Duodenal mucosa (tissue), 2 donors: Measurements from ENCODE around the gene HNF1B.
"Not testable (repeated sequence)": the region's sequence is repeated elsewhere in the genome, so short reads cannot be mapped to it uniquely, and the experiment has no call there.

ENCODE experiments used
- H3K27ac ChIP-seq: one replicate; pipeline ENCODE4 v1.7.0; 2013; ENCODE audit warnings: low read depth, low read length
- H3K27me3 ChIP-seq, 2 donors: one replicate each; pipeline ENCODE4 v1.7.0; 2013; ENCODE audit warnings: low read length in 2 of 2, control low read depth in 1 of 2; ENCODE audit not compliant: insufficient read depth in 2 of 2, control insufficient read depth in 1 of 2
- H3K36me3 ChIP-seq, 2 donors: one replicate each; pipeline ENCODE4 v1.7.0; 2013; ENCODE audit warnings: low read length in 2 of 2, control low read depth in 1 of 2; ENCODE audit not compliant: insufficient read depth in 2 of 2, control insufficient read depth in 1 of 2
- H3K4me1 ChIP-seq, 2 donors: one replicate each; pipeline ENCODE4 v1.7.0; 2013; ENCODE audit warnings: low read length in 2 of 2, control low read depth in 1 of 2; ENCODE audit not compliant: insufficient read depth in 2 of 2, control insufficient read depth in 1 of 2
- H3K4me3 ChIP-seq, 2 donors: one replicate each; pipeline ENCODE4 v1.7.0; 2013; ENCODE audit warnings: low read length in 2 of 2, low read depth in 1 of 2
- H3K9ac ChIP-seq, 2 donors: one replicate each; pipeline ENCODE4 v1.7.0; 2013; ENCODE audit warnings: low read length in 2 of 2, low read depth in 1 of 2
- H3K9me3 ChIP-seq, 2 donors: one replicate each; pipeline ENCODE4 v1.7.0; 2013; ENCODE audit warnings: low read length in 2 of 2, control low read depth in 1 of 2; ENCODE audit not compliant: control insufficient read depth in 1 of 2

Gene HNF1B

DNA sequence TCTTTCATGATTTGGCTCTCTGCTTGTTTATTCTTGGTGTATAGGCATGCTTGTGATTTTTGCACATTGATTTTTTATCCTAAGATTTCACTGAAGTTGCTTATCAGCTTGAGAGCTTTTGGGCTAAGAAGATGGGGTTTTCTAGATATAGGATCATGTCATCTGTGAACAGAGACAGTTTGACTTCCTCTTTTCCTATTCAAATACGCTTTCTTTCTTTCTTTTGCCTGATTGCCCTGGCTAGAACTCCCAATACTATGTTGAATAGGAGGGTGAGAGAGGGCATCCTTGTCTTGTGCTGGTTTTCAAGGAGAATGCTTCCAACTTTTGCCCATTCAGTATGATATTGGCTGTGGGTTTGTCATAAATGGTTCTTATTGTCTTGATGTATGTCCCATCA lies 37.6 kb upstream of the HNF1B start:
- peaks cover 8 to 10% of the 10 kb centered on the region in 2 donors for H3K4me1 ChIP-seq
- H3K36me3 ChIP-seq, H3K27ac ChIP-seq, H3K9me3 ChIP-seq, H3K9ac ChIP-seq, H3K27me3 ChIP-seq, H3K4me3 ChIP-seq: not testable (repeated sequence)

DNA sequence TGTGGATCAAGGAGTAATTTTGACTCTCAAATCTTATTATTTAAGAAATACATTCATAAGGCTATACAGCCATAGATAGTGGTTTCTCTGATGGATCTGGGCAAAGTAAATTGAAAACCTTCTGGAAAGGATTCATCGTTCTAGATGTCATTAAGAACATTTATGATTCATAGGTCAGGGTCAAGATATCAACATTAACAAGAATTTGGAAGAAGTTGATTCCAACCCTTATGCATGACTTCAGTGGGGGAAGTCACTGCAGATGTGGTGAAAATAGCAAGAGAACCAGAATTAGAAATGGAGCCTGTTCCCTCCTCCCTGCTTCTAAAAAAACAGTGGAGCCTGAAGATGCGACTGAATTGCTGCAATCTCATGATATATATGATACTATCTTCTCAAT lies 36.6 kb upstream of the HNF1B start:
- H3K4me3 ChIP-seq: no peak overlapping the region
- H3K4me1 ChIP-seq: peaks cover 0 to under 1% of the 10 kb centered on the region in 2 donors
- H3K9ac ChIP-seq: no peak overlapping the region
- H3K36me3 ChIP-seq: no peaks in the 10 kb centered on the region
- H3K27ac ChIP-seq: no peak overlapping the region
- no peaks in the 10 kb centered on the region for H3K27me3 ChIP-seq
- H3K9me3 ChIP-seq: no peaks in the 10 kb centered on the region

DNA sequence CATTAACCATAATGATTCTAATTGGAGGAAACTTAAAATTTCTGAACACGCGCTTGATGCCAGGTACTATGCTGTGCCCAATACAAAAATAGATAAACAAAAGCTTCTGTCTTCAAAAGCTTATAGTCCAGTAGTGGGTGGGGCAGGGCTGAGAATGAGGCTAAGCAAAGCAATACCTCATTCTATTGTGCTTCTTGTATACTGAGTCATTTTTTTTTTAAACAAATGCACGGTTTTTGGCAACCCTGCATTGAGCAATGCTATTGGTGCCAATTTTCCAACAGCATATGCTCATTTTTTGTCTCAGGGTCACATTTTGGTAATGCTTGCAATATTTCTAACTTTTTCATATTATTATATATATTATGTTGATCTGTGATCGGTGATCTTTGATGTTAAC lies 34.7 kb upstream of the HNF1B start:
- no peaks in the 10 kb centered on the region for H3K9me3 ChIP-seq
- H3K36me3 ChIP-seq: no peaks in the 10 kb centered on the region
- no peak overlapping the region for H3K4me3 ChIP-seq
- H3K27me3 ChIP-seq: no peaks in the 10 kb centered on the region
- no peak overlapping the region for H3K27ac ChIP-seq
- no peak overlapping the region for H3K9ac ChIP-seq
- no peaks in the 10 kb centered on the region for H3K4me1 ChIP-seq

DNA sequence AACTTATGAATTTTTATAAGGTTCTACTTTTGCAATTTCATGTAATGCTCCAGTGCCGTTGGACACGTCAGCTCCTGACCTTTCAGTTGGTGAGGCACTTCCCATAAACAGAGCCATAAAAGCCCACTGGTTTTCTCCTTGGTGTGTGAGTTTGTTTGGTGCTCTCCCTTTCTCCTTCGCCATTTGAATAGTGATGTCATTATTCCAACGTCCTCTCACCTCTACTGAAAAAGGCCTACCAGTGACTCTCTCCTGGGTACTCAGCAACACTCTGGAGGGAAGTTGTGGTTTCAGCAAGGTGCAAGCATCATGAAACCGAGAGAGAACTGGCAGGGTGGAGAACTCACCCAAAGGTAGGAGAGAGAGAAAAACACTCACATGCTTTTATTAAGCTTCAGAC lies 29.6 kb upstream of the HNF1B start:
- Histone ChIP-seq H3K27me3 (no peaks in the 10 kb centered on the region), H3K4me1 (no peaks in the 10 kb centered on the region), H3K9ac (no peak overlapping the region), H3K36me3 (no peaks in the 10 kb centered on the region), H3K27ac (no peak overlapping the region), H3K9me3 (no peaks in the 10 kb centered on the region), H3K4me3 (no peak overlapping the region)

DNA sequence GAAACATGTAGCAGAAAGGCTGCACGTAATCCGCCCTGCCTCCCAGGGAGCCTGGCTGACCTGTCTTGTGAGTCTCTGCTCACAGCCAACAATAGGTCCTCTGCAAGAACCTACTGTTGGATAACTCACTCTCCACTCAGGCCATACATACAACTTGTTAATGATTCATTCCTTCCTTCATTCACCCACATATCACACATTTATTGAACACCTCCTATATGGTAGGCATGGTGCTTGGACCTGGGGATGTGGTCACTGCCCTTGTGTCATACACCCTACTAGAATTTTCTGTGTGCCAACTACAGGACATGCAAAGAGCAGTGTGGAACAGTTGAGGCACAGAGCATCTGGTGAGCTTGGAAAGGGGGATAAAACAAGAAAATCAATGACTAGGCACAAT lies 28.1 kb upstream of the HNF1B start:
- H3K27me3 ChIP-seq: no peaks in the 10 kb centered on the region
- no peak overlapping the region for H3K9ac ChIP-seq
- no peak overlapping the region for H3K27ac ChIP-seq
- no peak overlapping the region for H3K4me3 ChIP-seq
- peaks cover 0 to 5% of the 10 kb centered on the region in 2 donors for H3K9me3 ChIP-seq
- H3K4me1 ChIP-seq: no peaks in the 10 kb centered on the region
- no peaks in the 10 kb centered on the region for H3K36me3 ChIP-seq

DNA sequence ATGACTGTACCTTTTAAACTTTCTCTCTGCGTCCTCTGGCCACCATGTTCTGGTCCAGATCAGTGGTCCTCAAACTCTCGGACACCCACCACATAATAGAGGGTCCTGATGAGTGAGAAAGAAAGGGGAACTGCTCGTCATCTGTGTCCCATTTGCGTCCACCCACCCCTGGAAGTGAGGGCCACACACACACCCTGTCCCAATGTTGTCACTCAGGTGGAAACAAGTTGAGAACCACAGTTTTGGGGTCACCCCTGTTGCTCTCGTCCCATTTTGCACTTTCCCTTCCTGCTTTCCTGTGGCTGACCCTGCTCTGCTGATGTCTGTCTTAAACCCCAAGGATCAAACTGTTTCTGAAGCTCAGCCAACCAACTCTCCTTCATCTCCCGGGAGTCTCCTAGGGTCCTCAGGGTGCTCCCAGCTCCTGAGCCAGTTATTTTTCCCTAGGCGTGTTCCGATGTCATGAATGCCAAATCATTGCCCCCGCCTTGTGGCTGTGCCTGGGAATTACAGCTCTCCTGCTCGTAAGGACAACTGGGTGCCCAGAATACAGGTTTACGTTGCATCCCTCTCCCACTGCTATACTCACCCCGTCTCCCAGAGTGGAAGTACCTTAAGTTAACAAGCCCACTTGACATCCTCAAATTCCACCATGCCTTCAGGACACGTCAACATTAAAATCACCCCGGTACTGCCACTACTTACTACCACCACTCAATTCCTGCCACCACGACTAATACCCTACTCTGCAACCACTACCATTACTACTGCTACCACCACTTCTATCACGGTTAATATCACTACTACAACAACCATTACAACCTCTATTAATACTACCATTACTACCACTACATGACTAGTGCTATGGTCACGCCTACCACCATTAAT lies 26.0 kb upstream of the HNF1B start:
- Histone ChIP-seq H3K4me3 (no peak overlapping the region), H3K9me3 (peaks cover 0 to 5% of the 10 kb centered on the region in 2 donors), H3K27ac (no peak overlapping the region), H3K4me1 (peaks cover 3 to 4% of the 10 kb centered on the region in 2 donors), H3K36me3 (no peaks in the 10 kb centered on the region), H3K27me3 (no peaks in the 10 kb centered on the region), H3K9ac (no peak overlapping the region)

DNA sequence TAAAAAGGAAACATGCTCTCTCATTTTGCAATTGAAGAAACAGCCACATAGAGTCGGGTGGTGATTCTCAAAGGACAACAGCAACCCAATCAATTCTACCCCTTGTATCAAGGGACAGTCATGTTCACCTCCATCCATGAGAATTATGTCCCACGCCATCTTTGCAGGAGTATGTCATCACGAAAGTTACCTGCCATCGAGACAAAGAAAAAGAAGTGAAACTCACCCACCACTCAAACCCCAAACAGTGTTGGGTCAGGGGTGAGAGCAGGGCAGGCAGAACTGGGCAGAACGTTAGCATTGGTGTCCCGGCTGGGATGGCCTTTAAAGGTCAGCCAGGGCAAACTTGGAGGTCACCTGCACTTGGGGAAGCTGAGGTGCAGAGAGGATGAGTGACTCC lies 24.2 kb upstream of the HNF1B start:
- Histone ChIP-seq H3K27me3 (no peaks in the 10 kb centered on the region), H3K4me1 (peaks cover 4 to 6% of the 10 kb centered on the region in 2 donors), H3K4me3 (no peak overlapping the region)

DNA sequence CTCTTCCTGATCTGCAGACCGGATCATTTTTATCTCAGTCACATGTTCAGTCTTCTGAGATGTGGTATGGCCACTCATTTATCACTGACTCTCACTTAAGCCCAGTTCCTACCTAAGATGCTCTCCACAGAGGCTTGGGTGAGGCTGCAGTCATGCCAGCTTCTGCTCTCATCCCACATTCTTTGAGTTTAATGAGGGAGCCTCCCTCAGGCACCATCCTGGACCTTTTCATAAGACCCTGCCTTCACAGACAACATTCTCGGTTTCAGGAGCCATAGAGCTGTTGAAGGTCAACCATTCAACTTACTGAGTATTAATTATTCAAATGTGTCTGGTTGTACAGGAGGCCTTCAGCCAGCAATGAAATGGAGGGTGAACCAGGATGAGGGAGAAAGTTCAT lies 23.6 kb upstream of the HNF1B start:
- peaks cover 0 to 5% of the 10 kb centered on the region in 2 donors for H3K9me3 ChIP-seq
- no peaks in the 10 kb centered on the region for H3K36me3 ChIP-seq
- H3K4me3 ChIP-seq: no peak overlapping the region
- peaks cover 4 to 6% of the 10 kb centered on the region in 2 donors for H3K4me1 ChIP-seq
- no peak overlapping the region for H3K9ac ChIP-seq
- H3K27me3 ChIP-seq: no peaks in the 10 kb centered on the region
- no peak overlapping the region for H3K27ac ChIP-seq

More for the DNA sequence above, 24.2 kb upstream of the HNF1B start:
- Histone ChIP-seq H3K9ac (no peak overlapping the region), H3K27ac (no peak overlapping the region), H3K36me3 (no peaks in the 10 kb centered on the region), H3K9me3 (peaks cover 0 to 5% of the 10 kb centered on the region in 2 donors)

DNA sequence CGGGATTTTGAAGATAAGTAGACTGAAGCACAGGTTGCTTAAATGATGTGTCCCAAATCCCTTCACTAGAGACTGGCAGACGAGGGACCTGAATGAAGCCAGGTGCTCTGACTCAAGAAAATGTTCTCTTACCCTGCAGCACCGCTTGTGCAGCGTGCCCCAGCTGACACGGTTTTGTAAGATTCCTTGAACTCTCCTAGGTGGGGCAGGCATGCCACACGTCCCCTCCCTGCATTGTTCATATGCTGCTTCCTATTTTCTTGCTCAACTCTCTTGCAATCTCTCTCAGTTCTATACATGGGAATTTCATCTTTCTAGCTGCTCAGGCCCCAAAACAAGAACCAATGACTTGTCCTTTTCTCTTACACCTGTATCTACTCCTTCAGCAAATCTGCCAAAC lies 22.1 kb upstream of the HNF1B start:
- no peak overlapping the region for H3K4me3 ChIP-seq
- H3K9ac ChIP-seq: no peak overlapping the region
- no peaks in the 10 kb centered on the region for H3K36me3 ChIP-seq
- peaks cover 0 to 5% of the 10 kb centered on the region in 2 donors for H3K9me3 ChIP-seq
- peaks cover 4 to 6% of the 10 kb centered on the region in 2 donors for H3K4me1 ChIP-seq
- no peak overlapping the region for H3K27ac ChIP-seq
- no peaks in the 10 kb centered on the region for H3K27me3 ChIP-seq

DNA sequence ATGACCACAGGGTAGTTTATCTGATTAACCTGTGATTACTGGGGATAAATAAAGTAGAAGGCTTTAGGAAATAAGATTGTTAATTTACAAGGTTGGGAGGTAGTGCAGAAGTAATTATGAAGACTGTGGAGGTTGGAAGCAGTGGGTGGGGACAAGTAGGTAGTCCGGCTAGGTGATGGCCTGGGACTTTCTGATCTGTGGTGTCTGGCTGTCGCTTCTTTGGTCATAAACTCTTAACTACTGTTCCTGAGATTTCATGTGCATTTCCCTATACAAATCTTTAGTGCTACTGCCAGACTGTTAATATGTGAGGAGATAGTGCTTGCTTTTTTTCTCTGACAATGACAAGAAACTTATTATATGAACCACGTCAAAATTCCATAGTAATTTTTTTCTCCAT lies 19.5 kb upstream of the HNF1B start:
- H3K4me1 ChIP-seq: peaks cover 4 to 6% of the 10 kb centered on the region in 2 donors
- peaks cover 0 to 5% of the 10 kb centered on the region in 2 donors for H3K9me3 ChIP-seq
- H3K9ac ChIP-seq: no peak overlapping the region
- no peaks in the 10 kb centered on the region for H3K27me3 ChIP-seq
- H3K4me3 ChIP-seq: no peak overlapping the region
- no peaks in the 10 kb centered on the region for H3K36me3 ChIP-seq
- no peak overlapping the region for H3K27ac ChIP-seq
